Stimulated activated naive CD4-positive, alpha-beta T cell (primary cell): Measurements from ENCODE around the gene NAALAD2.
"Not testable (repeated sequence)": the region's sequence is repeated elsewhere in the genome, so short reads cannot be mapped to it uniquely, and the experiment has no call there.

Source experiments
- DNase-seq, 6 experiments: peaks; one replicate each; lab custom pipeline; 2025; lab: John Stamatoyannopoulos, UW

Gene NAALAD2

GRCh38 chr11:90192869-90193582 lies 58.6 kb downstream of the NAALAD2 start:
- no peak for DNase-seq

GRCh38 chr11:90197377-90197776 lies 62.9 kb downstream of the NAALAD2 start:
- DNase-seq = no peak

GRCh38 chr11:90202342-90202741 lies 67.9 kb downstream of the NAALAD2 start:
- peak in 3 of 6 experiments; percentile 31 to 46 (median 37) for DNase-seq

GRCh38 chr11:90204407-90204806 lies 69.9 kb downstream of the NAALAD2 start:
- no peak for DNase-seq

DNA sequence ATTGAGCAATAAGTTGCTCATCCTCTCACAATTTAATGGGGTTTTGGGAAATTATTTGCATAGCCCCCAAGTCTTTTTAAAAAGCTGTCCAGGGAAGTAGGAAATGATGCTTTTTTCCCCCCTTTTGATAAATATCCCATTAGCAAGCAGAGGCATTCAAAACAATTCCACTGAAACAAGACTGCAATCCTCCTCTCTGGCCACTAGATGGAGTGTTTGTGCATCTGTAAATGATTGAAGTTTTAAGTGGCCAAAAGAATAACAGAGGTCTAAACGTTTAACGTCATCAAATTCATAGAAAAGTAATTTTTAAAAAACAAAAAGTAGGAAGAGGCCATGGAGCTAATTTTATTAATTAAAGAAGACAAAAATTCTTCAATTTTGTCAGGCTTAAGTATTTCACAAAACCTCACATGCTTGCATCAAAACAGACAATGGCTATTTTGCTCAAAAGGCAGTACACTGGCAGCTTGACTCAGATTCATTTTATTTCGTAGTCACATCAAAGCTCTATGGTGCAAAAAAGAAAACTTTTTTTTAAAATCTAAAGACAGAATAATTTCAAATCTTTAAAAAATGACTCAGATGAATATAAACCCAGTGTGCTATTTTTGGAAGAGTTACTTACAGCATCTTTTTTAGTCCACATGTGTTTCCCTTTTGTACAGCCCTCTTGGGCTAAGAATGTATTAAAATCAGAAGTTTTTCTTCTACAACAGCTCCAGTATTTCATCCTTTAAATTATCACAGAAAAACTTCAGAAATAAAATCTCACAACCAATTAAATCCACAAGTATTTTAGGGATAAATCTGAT lies 70.6 kb downstream of the NAALAD2 start:
- peak in 3 of 6 experiments; percentile 6 to 59 (median 42) for DNase-seq

GRCh38 chr11:90207992-90208391 lies 73.5 kb downstream of the NAALAD2 start:
- DNase-seq = not testable (repeated sequence)

GRCh38 chr11:90208857-90209256 lies 74.4 kb downstream of the NAALAD2 start:
- DNase-seq = no peak

GRCh38 chr11:90213322-90213721 lies 78.9 kb downstream of the NAALAD2 start:
- no peak for DNase-seq

DNA sequence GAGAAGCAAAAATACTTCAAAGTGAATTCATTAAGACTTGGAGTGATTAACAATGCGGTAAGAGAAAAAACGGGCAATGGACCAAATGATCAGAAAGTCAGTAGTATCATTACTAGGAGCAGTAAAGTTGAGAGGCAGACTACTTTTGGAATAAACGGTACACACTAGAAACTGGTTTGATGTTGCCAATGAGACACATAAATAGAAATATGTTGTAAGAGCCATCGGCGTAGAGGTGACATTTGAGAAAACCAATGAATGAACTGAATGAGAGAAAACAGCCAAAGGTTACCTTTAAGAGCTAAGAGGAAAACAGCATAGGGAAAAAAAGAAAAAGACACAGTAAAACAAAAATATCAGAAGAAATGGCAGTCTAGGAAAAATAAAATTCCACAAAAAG lies 82.1 kb downstream of the NAALAD2 start:
- DNase-seq = no peak

- peak in 1 of 6 experiments; percentile 6 for DNase-seq
Observed at GRCh38 chr11:90218606-90219005, 84.1 kb downstream of the NAALAD2 start.

DNA sequence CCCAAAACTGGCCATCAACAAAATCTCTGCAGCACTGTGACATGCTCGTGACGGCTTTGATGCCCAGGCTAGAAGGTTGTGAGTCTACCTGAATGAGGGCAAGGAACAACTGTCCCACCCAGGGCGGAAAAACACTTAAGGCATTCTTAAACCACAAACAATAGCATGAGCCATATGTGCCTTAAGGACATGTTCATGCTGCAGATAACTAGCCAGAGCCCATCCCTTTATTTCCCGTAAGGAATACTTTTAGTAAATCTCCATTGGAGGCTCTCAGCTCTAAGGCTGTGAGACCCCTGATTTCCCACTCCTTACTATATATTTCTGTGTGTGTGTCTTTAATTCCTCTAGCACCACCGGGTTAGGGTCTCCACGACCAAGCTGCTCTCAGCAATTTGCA lies 85.0 kb downstream of the NAALAD2 start:
- no peak for DNase-seq

DNA sequence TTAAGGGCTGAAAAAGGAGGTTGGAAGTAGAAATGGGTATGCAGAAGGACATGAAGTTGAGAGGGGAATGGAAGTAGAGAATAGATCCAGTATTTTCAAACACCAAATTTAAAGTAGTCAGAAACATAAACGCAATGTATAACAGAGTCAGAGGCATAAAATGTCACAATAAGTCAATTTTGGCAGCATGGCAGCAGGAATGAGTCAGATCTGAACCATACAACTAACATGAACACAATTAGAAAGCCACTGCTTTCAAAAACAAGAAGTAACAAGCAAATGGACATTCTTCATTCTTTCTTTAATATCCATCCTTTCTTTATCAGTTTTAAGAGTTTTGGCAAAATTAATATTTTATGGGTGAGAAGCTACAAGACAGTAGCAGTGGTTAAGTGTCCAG lies 85.9 kb downstream of the NAALAD2 start:
- DNase-seq = no peak

DNA sequence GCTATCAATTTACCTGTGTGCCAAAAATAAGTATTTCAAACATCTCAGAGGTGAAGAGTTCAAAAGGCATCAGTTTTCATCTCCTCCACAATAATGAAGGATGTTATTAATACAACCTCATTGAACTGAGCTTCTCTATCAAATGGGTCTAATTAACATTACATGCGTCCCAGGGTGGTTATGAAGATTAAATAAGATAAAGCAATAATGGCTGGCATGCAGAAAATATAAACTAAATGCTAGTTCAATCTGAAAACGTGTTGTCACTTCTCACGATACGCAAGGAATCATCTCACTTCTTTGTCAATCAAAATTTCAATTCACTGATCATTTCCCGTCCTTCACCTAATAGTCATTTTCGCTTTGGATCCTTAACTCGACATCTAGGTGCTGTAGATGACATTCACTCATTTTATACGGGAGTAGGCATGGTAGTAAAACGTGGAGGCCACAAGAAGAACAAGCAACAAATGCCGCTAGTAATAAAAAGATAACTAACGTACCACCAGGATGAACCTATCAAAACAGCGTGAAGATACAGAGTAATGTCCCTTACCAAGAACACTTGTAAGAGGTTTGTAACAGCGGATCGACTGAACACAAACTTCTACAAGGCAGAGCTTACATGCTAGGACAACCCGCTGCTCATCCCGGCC lies 87.5 kb downstream of the NAALAD2 start:
- no peak for DNase-seq

DNA sequence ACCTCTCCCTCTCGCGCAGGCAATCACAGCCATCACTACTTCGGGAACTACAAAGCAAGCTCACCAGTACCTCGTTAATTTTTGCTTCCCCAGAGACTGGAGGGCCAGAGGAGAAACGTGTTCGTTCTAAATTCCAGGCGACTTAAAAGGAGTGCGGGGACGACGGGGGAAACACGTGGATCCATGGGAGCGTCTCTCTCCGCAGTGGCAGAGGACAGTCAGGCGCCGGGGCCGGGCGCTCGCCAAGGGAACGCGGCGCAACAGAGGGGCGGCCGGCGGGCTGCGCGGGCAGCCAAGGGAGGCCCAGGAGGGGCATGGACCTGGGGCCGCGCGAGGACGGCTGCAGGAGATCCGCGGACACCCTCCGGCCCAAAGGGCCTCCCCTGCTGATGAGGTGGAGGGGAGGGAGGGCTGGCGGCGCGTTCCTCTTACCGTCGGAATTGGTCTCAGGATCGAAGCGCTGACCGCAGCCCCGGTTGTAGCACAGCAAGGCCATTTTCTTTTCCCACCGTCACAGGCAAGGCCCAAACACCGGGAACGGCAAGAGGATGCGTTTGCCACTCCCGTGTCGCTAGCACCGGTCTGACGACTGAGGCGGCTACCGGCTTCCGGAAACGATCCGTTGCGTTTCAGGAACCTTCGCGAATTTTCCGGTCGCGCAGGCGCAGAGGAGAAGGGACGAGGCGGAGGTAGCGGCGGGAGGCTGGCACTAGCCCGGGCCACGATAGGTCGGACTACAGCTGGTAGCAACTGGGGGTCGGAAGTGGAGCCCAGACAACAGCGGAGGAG lies 88.2 kb downstream of the NAALAD2 start, which contains the start of gene CHORDC1:
TSS of gene CHORDC1 (minus strand) at position 591 of the 789 bp plus-strand sequence. CDS start at position 496, 95 bp downstream.
- DNase-seq = peak; percentile 80 to 89 (median 84)

GRCh38 chr11:90223248-90223585 lies 88.8 kb downstream of the NAALAD2 start:
- no peak for DNase-seq

DNA sequence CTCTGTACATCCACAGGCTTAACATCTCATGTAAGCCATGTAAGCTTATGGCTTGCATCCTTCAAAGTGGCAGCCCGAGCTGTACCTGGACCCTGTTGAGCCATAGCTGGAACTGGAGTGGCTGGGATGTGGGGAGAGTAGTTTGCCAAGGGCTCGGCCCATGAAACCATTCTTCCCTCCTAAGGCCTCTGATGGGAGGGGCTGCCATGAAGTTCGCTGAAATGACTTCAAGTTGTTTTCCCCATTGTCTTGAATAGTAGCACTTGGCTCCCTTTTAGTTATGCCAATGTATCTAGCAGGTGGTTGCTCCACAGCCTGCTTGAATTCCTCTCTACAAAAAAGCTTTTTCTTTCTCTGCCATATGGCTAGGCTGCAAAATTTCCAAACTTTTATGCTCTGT lies 93.6 kb downstream of the NAALAD2 start:
- DNase-seq = no peak

- DNase-seq = no peak
Observed at GRCh38 chr11:90229791-90230190, 95.3 kb downstream of the NAALAD2 start.

DNA sequence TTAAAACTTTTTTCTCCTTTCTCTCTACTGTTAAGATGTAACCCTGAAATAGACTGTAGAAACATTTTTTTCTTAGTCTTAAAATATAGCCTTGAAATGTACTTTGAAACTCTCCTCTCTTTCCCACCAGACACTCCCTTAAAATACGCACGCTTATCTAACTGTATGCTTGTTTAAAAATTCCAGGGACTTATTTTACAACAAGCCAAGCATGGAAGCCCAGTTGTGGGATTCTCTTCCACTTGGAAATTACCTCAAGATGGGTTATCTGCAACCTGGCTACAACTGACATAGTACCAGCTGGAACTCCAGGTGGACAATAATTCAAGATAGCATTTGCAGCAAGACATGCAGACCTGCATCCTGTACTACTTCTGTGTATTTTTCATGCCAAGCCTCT lies 100.5 kb downstream of the NAALAD2 start:
- DNase-seq = no peak

DNA sequence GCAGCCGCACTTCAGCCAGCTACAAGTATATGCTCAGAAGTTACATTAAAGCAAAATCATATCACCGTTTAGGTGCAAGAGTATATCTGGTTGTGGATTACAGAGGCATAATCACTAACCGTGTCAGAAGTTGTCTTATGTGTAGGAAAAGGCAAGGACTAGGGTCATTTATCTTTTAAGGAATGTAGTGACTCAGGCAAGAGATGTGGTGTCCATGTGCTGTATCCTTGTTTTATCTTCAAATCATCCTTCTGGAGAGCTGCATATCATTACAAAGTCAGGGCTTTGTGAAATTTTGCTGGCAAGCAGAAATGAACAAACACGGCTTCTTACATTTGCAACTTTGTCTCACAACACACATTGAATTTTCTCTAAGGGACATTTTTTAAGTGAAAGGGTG lies 101.1 kb downstream of the NAALAD2 start:
- DNase-seq = no peak

GRCh38 chr11:90237004-90237403 lies 102.5 kb downstream of the NAALAD2 start:
- no peak for DNase-seq

DNA sequence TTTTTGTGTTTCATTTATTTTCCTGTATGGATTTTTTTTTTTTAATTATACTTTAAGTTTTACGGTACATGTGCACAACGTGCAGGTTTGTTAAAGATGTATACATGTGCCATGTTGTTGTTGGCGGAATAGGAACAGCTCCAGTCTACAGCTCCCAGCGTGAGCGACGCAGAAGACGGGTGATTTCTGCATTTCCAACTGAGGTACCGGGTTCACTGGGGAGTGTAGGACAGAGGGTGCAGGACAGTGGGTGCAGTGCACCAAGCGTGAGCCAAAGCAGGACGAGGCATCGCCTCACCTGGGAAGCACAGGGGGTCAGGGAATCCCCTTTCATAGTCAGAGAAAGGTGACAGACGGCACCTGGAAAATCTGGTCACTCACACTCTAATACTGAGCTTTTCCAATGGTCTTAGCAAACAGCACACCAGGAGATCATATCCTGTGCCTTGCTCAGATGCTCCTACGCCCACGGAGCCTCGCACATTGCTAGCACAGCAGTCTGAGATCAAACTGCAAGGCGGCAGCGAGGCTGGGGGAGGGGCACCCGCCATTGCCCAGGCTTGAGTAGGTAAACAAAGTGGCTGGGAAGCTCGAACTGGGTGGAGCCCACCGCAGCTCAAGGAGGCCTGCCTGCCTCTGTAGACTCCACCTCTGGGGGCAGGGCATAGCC lies 105.6 kb downstream of the NAALAD2 start:
- DNase-seq = not testable (repeated sequence)
